Natural killer cell (primary cell): Measurements from ENCODE around the gene SATB2. TPM values are rescaled to one million over a fixed set of nuclear protein-coding genes. Genes with fewer than 3 reads are reported as not detected.

Experiments
- ATAC-seq, 3 donors: fragments of 150-1000 bp in 2 of 3; fragments of 200-7000 bp in 1 of 3; cut with Tn5 transposase; 1 replicate in 1 of 3; 2 replicates in 2 of 3; pipeline ENCODE4 v1.10.0; 2021; ENCODE audit warnings: mild to moderate bottlenecking in 2 of 3, moderate library complexity in 2 of 3
- DNase-seq, 2 donors: peaks; one replicate each; pipeline versions ENCODE4 v3.0.0 to v3.0.0-alpha.2; 2013 to 2021; ENCODE audit warnings: mixed read lengths in 1 of 2
- H3K27ac ChIP-seq: one replicate; pipeline ENCODE4 v1.5.1; 2013; ENCODE audit warnings: mild to moderate bottlenecking, low read length
- H3K27me3 ChIP-seq: one replicate; pipeline ENCODE4 v1.6.1; 2013; ENCODE audit warnings: low read length; ENCODE audit not compliant: control insufficient read depth, insufficient read depth
- H3K36me3 ChIP-seq: one replicate; pipeline ENCODE4 v1.6.1; 2013; ENCODE audit warnings: low read length; ENCODE audit not compliant: control insufficient read depth, insufficient read depth
- H3K4me1 ChIP-seq: one replicate; pipeline ENCODE4 v1.6.1; 2013; ENCODE audit warnings: low read length; ENCODE audit not compliant: control insufficient read depth, insufficient read depth
- H3K4me3 ChIP-seq: one replicate; pipeline ENCODE4 v1.5.1; 2013; ENCODE audit warnings: low read length
- H3K9me3 ChIP-seq: one replicate; pipeline ENCODE4 v1.6.1; 2013; ENCODE audit warnings: low read length; ENCODE audit not compliant: control insufficient read depth, insufficient read depth
- H3K27ac Mint-ChIP-seq, 2 donors: one replicate each; pipeline ENCODE4 v1.8.0; 2022; ENCODE audit warnings: mild to moderate bottlenecking in 2 of 2, mixed read lengths in 2 of 2, moderate library complexity in 1 of 2
- H3K27me3 Mint-ChIP-seq, 2 donors: one replicate each; pipeline ENCODE4 v1.8.0; 2022; ENCODE audit warnings: low read depth in 2 of 2, mixed read lengths in 2 of 2
- H3K36me3 Mint-ChIP-seq: one replicate; pipeline ENCODE4 v1.8.0; 2022; ENCODE audit warnings: mixed read lengths
- H3K4me1 Mint-ChIP-seq, 2 donors: one replicate each; pipeline ENCODE4 v1.8.0; 2022; ENCODE audit warnings: mixed read lengths in 2 of 2
- H3K4me3 Mint-ChIP-seq: one replicate; pipeline ENCODE4 v1.8.0; 2022; ENCODE audit warnings: mild to moderate bottlenecking, moderate library complexity, mixed read lengths
- H3K9me3 Mint-ChIP-seq, 2 donors: one replicate each; pipeline ENCODE4 v1.8.0; 2022; ENCODE audit warnings: mixed read lengths in 2 of 2
- CTCF ChIP-seq: fragments of 200-600 bp; IDR thresholded peaks from one replicate; pipeline ENCODE4 v1.8.0; 2022; ENCODE audit warnings: antibody characterized with exemption
- WGBS: methylation state at CpG from one replicate; pipeline ENCODE4 v1.1.7; 2013; ENCODE audit warnings: missing lambda C conversion rate; ENCODE audit not compliant: insufficient coverage; 5-methylcytosine and 5-hydroxymethylcytosine counted together
- intact Hi-C: fragments of 100-400 bp; cut with micrococcal nuclease; formaldehyde crosslinking; loops from one replicate; pipeline ENCODE4 v1.14.2; 2022
- total RNA-seq, 4 donors: library from RNA; stranded (reverse); fragments of 120-200 nt in 1 of 4; gene quantifications; one replicate each; pipeline versions ENCODE4 v1.2.3 to v1.2.4, GENCODE V29; 2013 to 2022

The SATB2 gene
- total RNA-seq, 3 donors from 2014 or later (not counting 1 experiment from before 2014, with no cell fraction given): 0.73 to 2.8 (median 0.79) TPM

DNA sequence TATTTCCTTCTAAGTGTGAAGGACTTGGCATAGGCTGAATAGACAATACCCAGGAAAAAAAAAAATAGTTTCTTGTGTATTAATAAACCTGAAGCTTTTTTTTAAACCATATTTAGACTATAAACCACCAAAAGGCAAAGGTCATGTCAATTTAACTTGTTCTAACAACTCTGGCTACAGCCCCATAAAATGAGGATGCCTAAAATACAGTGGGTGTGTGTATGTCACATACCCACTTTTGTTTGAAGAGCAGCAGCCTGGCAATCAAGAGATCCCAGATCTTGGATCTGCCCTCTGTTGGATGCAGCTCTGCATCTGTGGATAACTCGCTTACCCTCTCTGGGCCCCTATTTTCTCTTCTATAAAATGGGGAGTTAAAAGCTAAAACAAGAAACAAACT, 65.4 kb downstream of the SATB2 start:
- Histone ChIP-seq H3K4me3 (no peak overlapping the region), H3K9me3 (no peaks in the 10 kb centered on the region), H3K27ac (no peak overlapping the region), H3K4me1 (no peaks in the 10 kb centered on the region), H3K27me3 (no peaks in the 10 kb centered on the region), H3K36me3 (no peaks in the 10 kb centered on the region)
- H3K27ac Mint-ChIP-seq: no peak overlapping the region
- no peaks in the 10 kb centered on the region for H3K27me3 Mint-ChIP-seq
- H3K4me1 Mint-ChIP-seq: no peaks in the 10 kb centered on the region
- DNase-seq (no peak), ATAC-seq (no peak)
- intact Hi-C loops: no loop called here
- no peak for TF ChIP-seq CTCF
- no peaks in the 10 kb centered on the region for H3K9me3 Mint-ChIP-seq
- WGBS: no CpG with 5 or more reads among the region's 1 CpG
- H3K36me3 Mint-ChIP-seq: no peaks in the 10 kb centered on the region
- no peak overlapping the region for H3K4me3 Mint-ChIP-seq

- Mint-ChIP-seq H3K36me3 (no peaks in the 10 kb centered on the region), H3K27me3 (peaks cover 0 to 6% of the 10 kb centered on the region in 2 donors), H3K27ac (no peak overlapping the region), H3K9me3 (no peaks in the 10 kb centered on the region), H3K4me1 (no peaks in the 10 kb centered on the region), H3K4me3 (no peak overlapping the region)
- DNase-seq (no peak), ATAC-seq (no peak)
- no peak overlapping the region for H3K27ac ChIP-seq
- 78% methylated on average over 1 of the region's 1 CpG for WGBS
- H3K9me3 ChIP-seq: no peaks in the 10 kb centered on the region
- intact Hi-C loops: no loop called here
- no peak for TF ChIP-seq CTCF
- H3K36me3 ChIP-seq: no peaks in the 10 kb centered on the region
- no peaks in the 10 kb centered on the region for H3K4me1 ChIP-seq
- no peaks in the 10 kb centered on the region for H3K27me3 ChIP-seq
- no peak overlapping the region for H3K4me3 ChIP-seq
These were observed 68.9 kb downstream of the SATB2 start for GRCh38 chr2:199388728-199389268.

- Mint-ChIP-seq H3K27me3 (peaks cover 3 to 22% of the 10 kb centered on the region in 2 donors), H3K27ac (no peak overlapping the region), H3K4me1 (no peaks in the 10 kb centered on the region), H3K4me3 (no peak overlapping the region), H3K9me3 (no peaks in the 10 kb centered on the region), H3K36me3 (no peaks in the 10 kb centered on the region)
- Histone ChIP-seq H3K27ac (no peak overlapping the region), H3K36me3 (no peaks in the 10 kb centered on the region), H3K4me1 (no peaks in the 10 kb centered on the region), H3K4me3 (no peak overlapping the region), H3K27me3 (peaks cover 4% of the 10 kb centered on the region), H3K9me3 (no peaks in the 10 kb centered on the region)
- no peak for DNase-seq
- no peak for TF ChIP-seq CTCF
- ATAC-seq: no peak
- intact Hi-C loops: no loop called here
- 100% methylated on average over 1 of the region's 1 CpG for WGBS
These were observed 73.7 kb downstream of the SATB2 start for GRCh38 chr2:199384043-199384442.

GRCh38 chr2:199383021-199383420, 74.7 kb downstream of the SATB2 start:
- intact Hi-C loops: no loop called here
- Mint-ChIP-seq H3K27ac (no peak overlapping the region), H3K4me3 (no peak overlapping the region), H3K27me3 (peaks cover 3 to 22% of the 10 kb centered on the region in 2 donors), H3K36me3 (no peaks in the 10 kb centered on the region), H3K9me3 (no peaks in the 10 kb centered on the region), H3K4me1 (no peaks in the 10 kb centered on the region)
- DNase-seq (no peak), ATAC-seq (no peak)
- no peaks in the 10 kb centered on the region for H3K4me1 ChIP-seq
- H3K27ac ChIP-seq: no peak overlapping the region
- H3K9me3 ChIP-seq: no peaks in the 10 kb centered on the region
- no peak for TF ChIP-seq CTCF
- H3K4me3 ChIP-seq: no peak overlapping the region
- WGBS: 76% methylated on average over 4 of the region's 4 CpGs
- no peaks in the 10 kb centered on the region for H3K36me3 ChIP-seq
- H3K27me3 ChIP-seq: peaks cover 4% of the 10 kb centered on the region
